GM23338 (cell line): Measurements from ENCODE around the gene PSMG4.

Source experiments
- CREB1 ChIP-seq: fragments of 250-450 bp; sonication (Bioruptor Pico); IDR thresholded peaks from 2 replicates; pipeline ENCODE4 v1.5.0; 2020; ENCODE audit warnings: low read depth, mild to moderate bottlenecking, moderate library complexity
- EZH2 ChIP-seq: fragments of 200-600 bp; sonication (generic); IDR thresholded peaks from one replicate; pipeline ENCODE4 v1.8.0; 2017; ENCODE audit warnings: antibody characterized with exemption, mild to moderate bottlenecking, low read depth; ENCODE audit not compliant: unreplicated experiment
- TF ChIP-seq, protein P1 (sequence below), 2 experiments: fragments of 200-600 bp in 1 of 2; sonication (generic) in 1 of 2; conservative IDR thresholded peaks; 2 replicates each; pipeline versions ENCODE4 v1.5.1 to v1.6.1; 2016 to 2017; ENCODE audit warnings: antibody characterized with exemption in 2 of 2, low read depth in 2 of 2, mild to moderate bottlenecking in 2 of 2, moderate library complexity in 1 of 2
- TF ChIP-seq, protein P2 (sequence below): IDR thresholded peaks from one replicate; pipeline ENCODE4 v1.6.1; 2018; ENCODE audit warnings: antibody characterized with exemption; ENCODE audit not compliant: unreplicated experiment

DNA sequence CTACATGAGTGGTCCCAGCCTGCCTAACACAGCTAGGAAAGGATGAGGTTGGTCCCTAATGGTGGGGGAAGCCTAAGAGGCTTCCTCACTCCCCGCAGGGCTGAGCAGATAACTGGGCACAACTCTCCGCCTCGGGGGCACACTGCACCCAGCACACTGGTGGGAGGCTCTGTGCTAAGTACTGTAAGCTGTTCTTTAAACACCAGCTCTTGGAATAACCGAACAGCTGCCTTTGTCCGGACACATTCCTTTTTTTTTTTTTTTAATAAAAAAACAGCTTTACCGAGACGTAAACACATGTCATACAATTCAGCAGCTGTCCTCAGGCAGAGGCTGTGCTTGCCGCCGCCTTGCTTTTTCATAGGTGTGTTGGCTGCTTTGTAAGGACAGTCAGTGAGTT, 6.9 kb downstream of the PSMG4 start:
- TF ChIP-seq, protein P1, sequence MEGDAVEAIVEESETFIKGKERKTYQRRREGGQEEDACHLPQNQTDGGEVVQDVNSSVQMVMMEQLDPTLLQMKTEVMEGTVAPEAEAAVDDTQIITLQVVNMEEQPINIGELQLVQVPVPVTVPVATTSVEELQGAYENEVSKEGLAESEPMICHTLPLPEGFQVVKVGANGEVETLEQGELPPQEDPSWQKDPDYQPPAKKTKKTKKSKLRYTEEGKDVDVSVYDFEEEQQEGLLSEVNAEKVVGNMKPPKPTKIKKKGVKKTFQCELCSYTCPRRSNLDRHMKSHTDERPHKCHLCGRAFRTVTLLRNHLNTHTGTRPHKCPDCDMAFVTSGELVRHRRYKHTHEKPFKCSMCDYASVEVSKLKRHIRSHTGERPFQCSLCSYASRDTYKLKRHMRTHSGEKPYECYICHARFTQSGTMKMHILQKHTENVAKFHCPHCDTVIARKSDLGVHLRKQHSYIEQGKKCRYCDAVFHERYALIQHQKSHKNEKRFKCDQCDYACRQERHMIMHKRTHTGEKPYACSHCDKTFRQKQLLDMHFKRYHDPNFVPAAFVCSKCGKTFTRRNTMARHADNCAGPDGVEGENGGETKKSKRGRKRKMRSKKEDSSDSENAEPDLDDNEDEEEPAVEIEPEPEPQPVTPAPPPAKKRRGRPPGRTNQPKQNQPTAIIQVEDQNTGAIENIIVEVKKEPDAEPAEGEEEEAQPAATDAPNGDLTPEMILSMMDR (conservative IDR thresholded peaks at IDR 0.05; ENCODE audit: low read depth in 2 of 2), result no peak
- TF ChIP-seq, protein P2, sequence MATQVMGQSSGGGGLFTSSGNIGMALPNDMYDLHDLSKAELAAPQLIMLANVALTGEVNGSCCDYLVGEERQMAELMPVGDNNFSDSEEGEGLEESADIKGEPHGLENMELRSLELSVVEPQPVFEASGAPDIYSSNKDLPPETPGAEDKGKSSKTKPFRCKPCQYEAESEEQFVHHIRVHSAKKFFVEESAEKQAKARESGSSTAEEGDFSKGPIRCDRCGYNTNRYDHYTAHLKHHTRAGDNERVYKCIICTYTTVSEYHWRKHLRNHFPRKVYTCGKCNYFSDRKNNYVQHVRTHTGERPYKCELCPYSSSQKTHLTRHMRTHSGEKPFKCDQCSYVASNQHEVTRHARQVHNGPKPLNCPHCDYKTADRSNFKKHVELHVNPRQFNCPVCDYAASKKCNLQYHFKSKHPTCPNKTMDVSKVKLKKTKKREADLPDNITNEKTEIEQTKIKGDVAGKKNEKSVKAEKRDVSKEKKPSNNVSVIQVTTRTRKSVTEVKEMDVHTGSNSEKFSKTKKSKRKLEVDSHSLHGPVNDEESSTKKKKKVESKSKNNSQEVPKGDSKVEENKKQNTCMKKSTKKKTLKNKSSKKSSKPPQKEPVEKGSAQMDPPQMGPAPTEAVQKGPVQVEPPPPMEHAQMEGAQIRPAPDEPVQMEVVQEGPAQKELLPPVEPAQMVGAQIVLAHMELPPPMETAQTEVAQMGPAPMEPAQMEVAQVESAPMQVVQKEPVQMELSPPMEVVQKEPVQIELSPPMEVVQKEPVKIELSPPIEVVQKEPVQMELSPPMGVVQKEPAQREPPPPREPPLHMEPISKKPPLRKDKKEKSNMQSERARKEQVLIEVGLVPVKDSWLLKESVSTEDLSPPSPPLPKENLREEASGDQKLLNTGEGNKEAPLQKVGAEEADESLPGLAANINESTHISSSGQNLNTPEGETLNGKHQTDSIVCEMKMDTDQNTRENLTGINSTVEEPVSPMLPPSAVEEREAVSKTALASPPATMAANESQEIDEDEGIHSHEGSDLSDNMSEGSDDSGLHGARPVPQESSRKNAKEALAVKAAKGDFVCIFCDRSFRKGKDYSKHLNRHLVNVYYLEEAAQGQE, result no peak
- TF ChIP-seq CREB1 (CRISPR knock-in tag) (no peak), EZH2 (no peak)
